C4-2B (cell line): ENCODE results near the gene ADAMTS1.

Source experiments
- CTCF ChIP-seq: fragments of 450-650 bp; conservative IDR thresholded peaks from 2 replicates; pipeline ENCODE4 v1.5.1; 2017; ENCODE audit warnings: mild to moderate bottlenecking
- ZFX ChIP-seq: fragments of 450-650 bp; IDR thresholded peaks from 2 replicates; pipeline ENCODE4 v1.6.1; 2017

- TF ChIP-seq CTCF (0 out of 2 replicates have a peak, but pooled peaks have one; percentile 6), ZFX (no peak)
Measured at GRCh38 chr21:26843933-26844257, 1.3 kb downstream of the ADAMTS1 start.
